Hematopoietic multipotent progenitor cell treated with erythropoietin and hydrocortisone succinate and interleukin-3 and kit ligand, for 17 days (in vitro differentiated cells): ENCODE measurements around the gene NIPAL4.

Experiments
- DNase-seq: peaks from one replicate; pipeline ENCODE4 v3.0.0-alpha.2; 2015; ENCODE audit warnings: low spot score

The NIPAL4 gene

DNA sequence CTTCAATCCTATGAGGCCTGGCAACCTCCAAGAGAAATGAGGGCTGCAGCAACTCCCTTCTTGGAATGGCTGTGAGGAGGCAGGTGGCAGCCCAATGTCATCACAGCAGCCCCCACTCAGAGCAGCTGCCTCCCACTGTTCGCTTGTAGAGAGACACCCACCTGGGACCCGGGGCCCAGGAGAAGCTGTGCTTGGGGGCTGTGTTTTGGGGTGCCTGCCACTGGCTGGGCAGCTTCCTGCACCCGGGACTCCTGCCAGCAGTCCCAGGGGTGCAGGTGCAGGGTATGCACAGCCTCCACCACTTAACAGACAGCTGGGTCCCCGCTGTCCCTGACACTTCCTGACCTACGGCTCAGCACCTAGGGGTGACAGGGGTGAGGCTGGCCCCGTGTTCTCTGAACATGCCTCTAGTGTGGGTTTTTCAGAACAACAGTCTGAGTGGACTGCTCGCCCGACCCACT is 26.2 kb downstream of the NIPAL4 start:
- DNase-seq, result no peak

- no peak for DNase-seq
Measured at GRCh38 chr5:157486861-157487260, 26.8 kb downstream of the NIPAL4 start.

- DNase-seq, result no peak
Measured at GRCh38 chr5:157487358-157487757, 27.3 kb downstream of the NIPAL4 start.

DNA sequence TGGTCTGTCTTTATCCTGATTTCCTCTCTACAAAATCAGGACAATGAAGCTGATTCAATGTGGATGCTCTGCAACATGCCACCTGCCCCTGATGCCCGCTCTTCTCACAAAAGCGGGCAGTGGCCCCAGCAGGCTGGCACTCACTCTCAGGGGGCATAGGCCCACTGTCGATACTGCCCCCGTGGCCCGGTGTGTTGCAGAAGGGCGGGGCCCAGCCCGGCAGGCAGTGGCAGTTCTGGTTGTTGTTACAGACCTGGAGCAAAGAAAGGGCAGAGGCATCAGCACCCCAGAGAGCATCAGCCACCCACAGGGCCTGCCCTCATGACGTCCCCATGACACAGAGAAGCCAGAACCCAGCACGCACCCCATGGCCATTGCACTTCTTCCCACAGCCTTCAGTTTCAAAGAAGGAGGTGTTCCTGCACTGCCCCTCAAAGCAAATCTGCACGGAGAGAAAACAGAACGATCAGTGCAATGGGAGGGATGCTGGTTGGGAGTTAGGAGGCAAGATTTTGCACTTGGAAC is 31.5 kb downstream of the NIPAL4 start:
- no peak for DNase-seq

GRCh38 chr5:157492886-157493285 is 32.9 kb downstream of the NIPAL4 start:
- DNase-seq, result no peak

GRCh38 chr5:157494178-157494832 is 34.3 kb downstream of the NIPAL4 start:
- no peak for DNase-seq

DNA sequence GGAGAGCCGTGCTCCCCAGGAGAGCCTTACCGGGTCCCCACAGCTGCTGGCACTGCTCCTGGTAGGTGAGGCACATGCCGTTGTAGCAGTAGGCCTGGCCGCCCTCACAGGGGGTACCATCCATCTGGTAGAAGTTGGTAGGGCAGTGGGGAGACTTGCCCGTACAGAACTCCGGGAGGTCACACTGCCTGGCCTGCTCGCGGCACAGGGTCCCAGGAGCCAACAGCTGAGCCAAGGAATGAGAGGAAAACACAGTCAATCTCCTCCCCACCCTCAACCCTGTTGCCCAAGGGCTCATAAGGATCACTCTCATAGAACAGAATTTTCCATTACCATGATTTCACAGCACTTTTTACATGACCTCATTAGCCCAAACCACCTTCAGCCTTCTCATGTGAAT is 36.9 kb downstream of the NIPAL4 start:
- DNase-seq, result no peak

- no peak for DNase-seq
Measured at GRCh38 chr5:157497875-157498611, 38.0 kb downstream of the NIPAL4 start.

- DNase-seq, result no peak
Measured at GRCh38 chr5:157502143-157502647, 42.2 kb downstream of the NIPAL4 start.

- no peak for DNase-seq
Measured at GRCh38 chr5:157504053-157504452, 44.0 kb downstream of the NIPAL4 start.

DNA sequence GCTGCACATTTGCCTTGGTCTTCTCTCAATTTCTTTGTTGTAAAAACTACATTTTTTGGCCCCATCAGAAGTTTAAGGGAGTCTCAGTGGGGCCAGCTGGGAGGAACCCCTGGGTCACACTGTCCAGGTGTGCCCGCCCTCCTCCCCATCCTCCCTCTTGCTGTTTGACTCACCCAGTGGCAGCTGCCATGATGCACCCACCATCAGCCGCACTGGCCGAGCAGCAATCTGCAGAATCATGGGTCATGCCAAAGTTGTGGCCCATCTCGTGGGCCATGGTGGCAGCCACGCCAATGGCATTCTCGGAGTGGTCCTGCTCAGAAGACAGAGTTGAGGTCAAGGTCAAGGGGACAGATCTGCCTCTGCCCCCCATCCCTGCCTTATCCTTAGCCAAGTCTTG is 45.5 kb downstream of the NIPAL4 start:
- no peak for DNase-seq

GRCh38 chr5:157506066-157506590 is 46.1 kb downstream of the NIPAL4 start:
- DNase-seq, result no peak

GRCh38 chr5:157506981-157507780 is 47.2 kb downstream of the NIPAL4 start:
- no peak for DNase-seq

- no peak for DNase-seq
Measured at GRCh38 chr5:157509093-157509492, 49.1 kb downstream of the NIPAL4 start.

GRCh38 chr5:157509587-157509986 is 49.6 kb downstream of the NIPAL4 start:
- no peak for DNase-seq

GRCh38 chr5:157510682-157511081 is 50.7 kb downstream of the NIPAL4 start:
- no peak for DNase-seq

GRCh38 chr5:157511651-157512644 is 51.9 kb downstream of the NIPAL4 start:
- DNase-seq, result no peak

GRCh38 chr5:157513182-157513581 is 53.2 kb downstream of the NIPAL4 start:
- no peak for DNase-seq

- DNase-seq, result no peak
Measured at GRCh38 chr5:157514974-157515373, 55.0 kb downstream of the NIPAL4 start.

GRCh38 chr5:157516006-157516405 is 56.0 kb downstream of the NIPAL4 start:
- DNase-seq, result no peak
